Loucy (cell line): ENCODE results near the gene FAM107B.
A peak's percentile ranks its signal among the peaks of the same experiment; 100 is the strongest.

Source experiments
- H2AFZ ChIP-seq: fragments of 200-600 bp; sonication (generic); 2 replicates; pipeline ENCODE4 v1.6.0; 2016; ENCODE audit warnings: antibody characterized with exemption, mild to moderate bottlenecking, low read length, moderate library complexity
- H3F3A ChIP-seq: fragments of 200-600 bp; 2 replicates; pipeline ENCODE4 v1.6.0; 2016; ENCODE audit warnings: antibody characterized with exemption, low read depth, mild to moderate bottlenecking
- H3K27me3 ChIP-seq: fragments of 200-600 bp; sonication (generic); 2 replicates; pipeline ENCODE4 v1.6.1; 2014; ENCODE audit warnings: low read length, mild to moderate bottlenecking; ENCODE audit not compliant: insufficient read depth, poor library complexity, severe bottlenecking
- H3K36me3 ChIP-seq: fragments of 200-600 bp; sonication (generic); 2 replicates; pipeline ENCODE4 v1.6.1; 2016; ENCODE audit warnings: low read length; ENCODE audit not compliant: insufficient read depth
- H3K4me1 ChIP-seq: fragments of 200-600 bp; sonication (generic); 2 replicates; pipeline ENCODE4 v1.5.1; 2014; ENCODE audit warnings: low read length, mild to moderate bottlenecking; ENCODE audit not compliant: insufficient read depth, poor library complexity, severe bottlenecking
- H3K4me2 ChIP-seq: fragments of 200-600 bp; sonication (generic); 2 replicates; pipeline ENCODE4 v1.6.0; 2014; ENCODE audit warnings: antibody characterized with exemption, low read length, low read depth, mild to moderate bottlenecking; ENCODE audit not compliant: poor library complexity, severe bottlenecking
- H3K4me3 ChIP-seq: fragments of 200-600 bp; sonication (generic); 2 replicates; pipeline ENCODE4 v1.5.1; 2014; ENCODE audit warnings: low read length, mild to moderate bottlenecking, mixed read lengths; ENCODE audit not compliant: poor library complexity, severe bottlenecking
- H3K79me2 ChIP-seq: fragments of 200-600 bp; sonication (generic); 2 replicates; pipeline ENCODE4 v1.6.1; 2014; ENCODE audit warnings: low read length; ENCODE audit not compliant: insufficient read depth
- H3K9ac ChIP-seq: fragments of 200-600 bp; sonication (generic); 2 replicates; pipeline ENCODE4 v1.6.0; 2014; ENCODE audit warnings: mild to moderate bottlenecking, low read depth, low read length, moderate library complexity; ENCODE audit not compliant: poor library complexity, severe bottlenecking
- H3K9me2 ChIP-seq: fragments of 200-600 bp; sonication (generic); replicated peaks from 2 replicates; pipeline ENCODE4 v1.6.1; 2016; ENCODE audit warnings: low read depth, low read length, mixed read lengths
- H3K9me3 ChIP-seq: fragments of 200-600 bp; sonication (generic); 2 replicates; pipeline ENCODE4 v1.6.1; 2014; ENCODE audit warnings: mild to moderate bottlenecking, antibody characterized with exemption, low read length, low read depth; ENCODE audit not compliant: insufficient read depth
- H4K20me1 ChIP-seq: fragments of 200-600 bp; sonication (generic); 2 replicates; pipeline ENCODE4 v1.6.0; 2014; ENCODE audit warnings: antibody characterized with exemption, low read length, mild to moderate bottlenecking; ENCODE audit not compliant: insufficient read depth, poor library complexity, severe bottlenecking
- EZH2phosphoT487 ChIP-seq: fragments of 200-600 bp; IDR thresholded peaks from 2 replicates; pipeline ENCODE4 v1.6.1; 2018; ENCODE audit warnings: antibody characterized with exemption, mild to moderate bottlenecking, moderate library complexity, borderline replicate concordance
- TF ChIP-seq, protein P1 (sequence below): fragments of 200-600 bp; sonication (generic); conservative IDR thresholded peaks from 2 replicates; pipeline ENCODE4 v1.5.1; 2014; ENCODE audit warnings: mild to moderate bottlenecking, antibody characterized with exemption, low read length

FAM107B gene

DNA sequence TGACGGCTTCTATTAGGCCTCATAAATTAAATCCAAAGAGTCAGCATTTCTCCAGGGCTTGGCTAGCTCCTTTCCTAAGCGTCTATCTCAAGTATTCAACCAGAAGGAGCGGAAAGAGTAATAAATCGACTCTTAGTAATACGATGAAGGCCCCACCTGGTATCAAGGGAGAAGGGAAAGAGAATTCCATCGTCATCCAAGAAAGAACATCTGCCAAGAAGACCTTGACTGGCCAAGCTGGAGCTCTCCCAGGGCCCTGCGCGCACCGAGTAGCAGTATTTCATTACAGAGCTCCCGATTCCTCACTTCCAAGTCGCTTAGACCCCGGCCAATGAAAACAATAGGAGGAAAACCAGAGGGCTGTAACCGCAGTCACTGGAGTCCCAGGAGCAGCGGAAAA, 266.0 kb downstream of the FAM107B start:
- Histone ChIP-seq H3K79me2 (no peaks in the 10 kb centered on the region), H3K4me3 (no peak overlapping the region), H3F3A (no peaks in the 10 kb centered on the region), H4K20me1 (no peaks in the 10 kb centered on the region), H2AFZ (no peak overlapping the region), H3K4me1 (peaks cover 20% of the 10 kb centered on the region), H3K36me3 (no peaks in the 10 kb centered on the region), H3K9me3 (peaks cover 4% of the 10 kb centered on the region; the same call in 1 of the 2 replicates), H3K27me3 (no peaks in the 10 kb centered on the region), H3K9me2 (no peaks in the 10 kb centered on the region), H3K9ac (no peak overlapping the region), H3K4me2 (no peak overlapping the region)
- TF ChIP-seq, protein P1, sequence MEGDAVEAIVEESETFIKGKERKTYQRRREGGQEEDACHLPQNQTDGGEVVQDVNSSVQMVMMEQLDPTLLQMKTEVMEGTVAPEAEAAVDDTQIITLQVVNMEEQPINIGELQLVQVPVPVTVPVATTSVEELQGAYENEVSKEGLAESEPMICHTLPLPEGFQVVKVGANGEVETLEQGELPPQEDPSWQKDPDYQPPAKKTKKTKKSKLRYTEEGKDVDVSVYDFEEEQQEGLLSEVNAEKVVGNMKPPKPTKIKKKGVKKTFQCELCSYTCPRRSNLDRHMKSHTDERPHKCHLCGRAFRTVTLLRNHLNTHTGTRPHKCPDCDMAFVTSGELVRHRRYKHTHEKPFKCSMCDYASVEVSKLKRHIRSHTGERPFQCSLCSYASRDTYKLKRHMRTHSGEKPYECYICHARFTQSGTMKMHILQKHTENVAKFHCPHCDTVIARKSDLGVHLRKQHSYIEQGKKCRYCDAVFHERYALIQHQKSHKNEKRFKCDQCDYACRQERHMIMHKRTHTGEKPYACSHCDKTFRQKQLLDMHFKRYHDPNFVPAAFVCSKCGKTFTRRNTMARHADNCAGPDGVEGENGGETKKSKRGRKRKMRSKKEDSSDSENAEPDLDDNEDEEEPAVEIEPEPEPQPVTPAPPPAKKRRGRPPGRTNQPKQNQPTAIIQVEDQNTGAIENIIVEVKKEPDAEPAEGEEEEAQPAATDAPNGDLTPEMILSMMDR: no peak
- no peak for TF ChIP-seq EZH2phosphoT487

DNA sequence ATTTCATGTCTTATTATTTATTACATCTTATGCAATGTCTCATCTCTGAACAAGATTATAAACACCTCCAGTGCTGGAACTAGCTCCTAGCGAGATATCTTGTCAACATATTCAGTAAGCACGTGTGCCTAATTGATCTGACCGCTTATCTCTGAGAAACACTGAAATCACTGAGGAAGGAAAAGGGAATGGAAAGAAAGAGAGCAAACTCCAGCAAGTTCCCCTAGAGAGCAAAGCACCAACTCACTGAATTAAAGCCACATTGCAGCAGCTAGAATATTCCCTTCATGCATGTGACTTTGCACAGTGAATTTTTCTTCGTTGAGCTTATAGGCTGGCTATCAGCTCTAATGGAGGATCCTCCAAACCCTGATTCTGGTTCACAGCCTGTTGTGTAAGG, 266.9 kb downstream of the FAM107B start:
- TF ChIP-seq EZH2phosphoT487: no peak
- TF ChIP-seq, protein P1: no peak
- Histone ChIP-seq H3K4me3 (peak overlapping the region; percentile 25), H3K4me2 (peak overlapping the region; percentile 61), H3K79me2 (no peaks in the 10 kb centered on the region), H4K20me1 (no peaks in the 10 kb centered on the region), H3K9me2 (no peaks in the 10 kb centered on the region), H3K9ac (no peak overlapping the region), H3F3A (no peaks in the 10 kb centered on the region), H3K9me3 (peaks cover 4% of the 10 kb centered on the region; the same call in 1 of the 2 replicates), H3K36me3 (no peaks in the 10 kb centered on the region), H3K4me1 (peaks cover 20% of the 10 kb centered on the region), H3K27me3 (no peaks in the 10 kb centered on the region), H2AFZ (no peak overlapping the region)

DNA sequence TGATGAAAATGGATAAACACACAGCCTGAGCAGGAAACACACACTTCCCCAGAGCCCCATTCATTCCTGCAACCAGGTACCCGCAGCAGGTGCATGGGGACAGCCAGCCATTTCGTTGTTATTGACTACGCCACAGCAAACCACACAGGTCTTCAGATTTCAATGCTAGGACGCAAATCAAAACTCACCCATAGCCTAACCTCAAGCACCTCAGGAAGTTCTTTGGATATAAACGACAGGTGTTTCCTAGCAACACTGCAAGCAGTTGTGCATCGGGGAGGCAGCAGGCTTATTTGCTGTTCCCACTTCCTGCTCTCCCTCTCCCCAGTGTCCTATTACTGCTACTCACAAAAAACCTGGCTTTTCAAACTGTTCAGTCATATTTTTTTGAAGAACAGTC, 267.5 kb downstream of the FAM107B start:
- no peaks in the 10 kb centered on the region for H3K27me3 ChIP-seq
- H3K4me1 ChIP-seq: peaks cover 20% of the 10 kb centered on the region
- no peak overlapping the region for H2AFZ ChIP-seq
- peak overlapping the region; percentile 61 for H3K4me2 ChIP-seq
- H3K36me3 ChIP-seq: no peaks in the 10 kb centered on the region
- peak overlapping the region; percentile 25 for H3K4me3 ChIP-seq
- H3K9me3 ChIP-seq: peaks cover 4% of the 10 kb centered on the region; the same call in 1 of the 2 replicates
- TF ChIP-seq, protein P1: no peak
- TF ChIP-seq EZH2phosphoT487: peak; percentile 47
- H4K20me1 ChIP-seq: no peaks in the 10 kb centered on the region
- no peaks in the 10 kb centered on the region for H3F3A ChIP-seq
- H3K9me2 ChIP-seq: no peaks in the 10 kb centered on the region
- no peaks in the 10 kb centered on the region for H3K79me2 ChIP-seq
- no peak overlapping the region for H3K9ac ChIP-seq
